WI38 (cell line): ENCODE measurements around the gene UPF2.

Source experiments
- H3K4me3 ChIP-seq: 2 replicates; pipeline ENCODE4 v1.5.1; 2011; ENCODE audit warnings: low read depth, mild to moderate bottlenecking, control low read depth, low read length
- TF ChIP-seq, protein P1 (sequence below): IDR thresholded peaks from 2 replicates; pipeline ENCODE4 v1.5.1; 2012; ENCODE audit warnings: low read depth, mild to moderate bottlenecking, control low read depth, low read length

UPF2 gene

DNA sequence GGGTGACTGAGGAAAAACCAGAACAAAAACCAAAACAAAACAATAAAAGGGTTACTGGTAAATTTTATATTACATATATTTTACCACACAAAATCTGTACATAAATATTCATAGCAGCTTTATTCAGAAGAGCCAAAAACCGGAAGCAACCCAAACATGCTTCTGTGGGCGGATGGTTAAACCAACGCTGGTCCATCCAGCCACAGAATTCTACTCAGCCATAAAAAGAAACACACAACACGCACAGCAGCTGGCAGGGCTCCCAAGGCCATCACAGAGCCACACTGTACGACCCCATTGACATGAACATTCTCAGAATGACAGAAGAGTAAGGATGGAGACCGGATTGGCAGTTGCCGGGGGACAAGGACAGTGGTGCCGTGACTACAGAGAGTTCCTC lies 135.9 kb downstream of the UPF2 start:
- TF ChIP-seq, protein P1, sequence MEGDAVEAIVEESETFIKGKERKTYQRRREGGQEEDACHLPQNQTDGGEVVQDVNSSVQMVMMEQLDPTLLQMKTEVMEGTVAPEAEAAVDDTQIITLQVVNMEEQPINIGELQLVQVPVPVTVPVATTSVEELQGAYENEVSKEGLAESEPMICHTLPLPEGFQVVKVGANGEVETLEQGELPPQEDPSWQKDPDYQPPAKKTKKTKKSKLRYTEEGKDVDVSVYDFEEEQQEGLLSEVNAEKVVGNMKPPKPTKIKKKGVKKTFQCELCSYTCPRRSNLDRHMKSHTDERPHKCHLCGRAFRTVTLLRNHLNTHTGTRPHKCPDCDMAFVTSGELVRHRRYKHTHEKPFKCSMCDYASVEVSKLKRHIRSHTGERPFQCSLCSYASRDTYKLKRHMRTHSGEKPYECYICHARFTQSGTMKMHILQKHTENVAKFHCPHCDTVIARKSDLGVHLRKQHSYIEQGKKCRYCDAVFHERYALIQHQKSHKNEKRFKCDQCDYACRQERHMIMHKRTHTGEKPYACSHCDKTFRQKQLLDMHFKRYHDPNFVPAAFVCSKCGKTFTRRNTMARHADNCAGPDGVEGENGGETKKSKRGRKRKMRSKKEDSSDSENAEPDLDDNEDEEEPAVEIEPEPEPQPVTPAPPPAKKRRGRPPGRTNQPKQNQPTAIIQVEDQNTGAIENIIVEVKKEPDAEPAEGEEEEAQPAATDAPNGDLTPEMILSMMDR, result no peak
- no peak overlapping the region for H3K4me3 ChIP-seq

DNA sequence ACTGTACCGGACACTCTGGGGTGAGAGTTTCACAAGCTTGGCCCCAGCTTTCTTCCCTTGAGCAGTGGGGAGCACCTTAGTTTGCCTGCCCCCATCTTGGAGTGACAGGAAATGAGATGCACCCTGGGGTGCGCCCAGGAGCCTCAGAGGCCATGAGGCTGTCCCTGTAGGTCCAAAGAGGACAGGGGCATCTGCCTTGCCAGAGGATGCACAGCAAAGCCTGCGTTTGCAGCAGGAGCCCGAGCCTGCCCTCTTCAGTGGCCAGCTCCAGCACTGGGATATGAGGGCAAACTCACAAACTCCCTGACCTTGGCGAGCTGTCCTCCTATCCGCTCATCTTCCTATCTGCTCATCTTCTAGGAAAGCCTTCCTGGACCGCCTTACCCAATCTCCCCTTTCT lies 140.0 kb downstream of the UPF2 start:
- H3K4me3 ChIP-seq, result no peak overlapping the region
- TF ChIP-seq, protein P1, result no peak

DNA sequence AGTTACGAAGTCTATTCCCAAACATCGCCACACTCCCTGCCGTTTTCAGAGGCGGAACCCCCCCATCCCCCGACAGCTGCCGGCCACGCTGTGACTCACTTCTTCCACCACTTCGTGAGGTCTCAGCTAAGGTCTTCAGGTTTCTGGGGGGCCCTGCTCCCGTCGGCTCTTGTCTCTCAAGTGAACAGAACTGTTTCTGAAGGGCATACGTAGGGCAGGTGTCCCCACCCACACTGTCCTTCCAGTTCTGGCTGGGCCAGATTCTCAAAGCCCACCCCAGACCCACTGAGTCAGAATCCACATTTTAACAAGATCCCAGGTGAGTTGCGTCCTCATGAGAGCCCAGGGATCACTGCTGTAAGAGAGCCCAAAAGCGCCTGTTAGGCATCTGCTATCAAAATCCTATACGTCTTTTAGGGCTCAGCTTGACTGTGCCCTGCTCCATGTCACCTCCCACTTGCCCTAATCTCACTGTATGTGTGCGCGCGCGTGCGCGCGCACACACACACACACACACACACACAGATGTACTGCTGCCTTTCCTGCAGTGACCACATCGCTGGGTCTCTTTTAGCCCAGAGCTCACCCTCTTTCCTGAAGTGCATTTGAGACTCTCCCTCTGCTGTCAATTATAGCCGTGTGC lies 140.7 kb downstream of the UPF2 start:
- no peak overlapping the region for H3K4me3 ChIP-seq
- TF ChIP-seq, protein P1, result no peak

DNA sequence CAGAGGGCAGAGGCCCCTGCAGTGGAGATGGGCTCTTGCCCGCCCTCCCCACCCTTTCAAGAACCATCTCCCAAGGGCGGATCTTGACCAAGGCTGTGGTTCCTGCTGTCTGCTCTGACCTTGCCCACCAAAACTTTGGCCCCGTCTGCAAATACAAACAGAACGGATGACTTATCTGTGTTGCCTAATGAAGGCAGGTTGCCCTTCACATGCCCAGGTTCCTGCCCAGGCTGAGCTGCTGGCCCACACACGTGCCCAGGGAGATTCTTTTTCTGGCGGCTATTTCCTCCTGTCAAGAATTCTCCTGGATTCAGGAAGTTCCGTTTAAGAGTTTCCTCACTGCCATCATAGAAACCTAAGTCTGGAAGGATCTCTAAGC lies 141.2 kb downstream of the UPF2 start:
- no peak overlapping the region for H3K4me3 ChIP-seq
- TF ChIP-seq, protein P1, result no peak

DNA sequence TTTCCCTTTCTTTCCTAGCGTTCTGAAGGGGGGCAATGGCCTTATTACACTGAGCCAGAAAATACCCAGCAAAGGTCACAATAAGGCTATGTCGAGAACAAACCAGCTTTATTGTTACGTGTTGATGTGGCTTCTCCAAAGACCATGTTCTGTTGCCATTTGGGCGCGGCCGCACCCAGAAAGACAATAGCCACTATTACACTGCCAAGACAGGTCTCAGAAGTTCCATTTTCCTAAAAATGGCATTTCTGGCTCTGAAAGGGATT lies 141.6 kb downstream of the UPF2 start:
- no peak overlapping the region for H3K4me3 ChIP-seq
- TF ChIP-seq, protein P1, result no peak

DNA sequence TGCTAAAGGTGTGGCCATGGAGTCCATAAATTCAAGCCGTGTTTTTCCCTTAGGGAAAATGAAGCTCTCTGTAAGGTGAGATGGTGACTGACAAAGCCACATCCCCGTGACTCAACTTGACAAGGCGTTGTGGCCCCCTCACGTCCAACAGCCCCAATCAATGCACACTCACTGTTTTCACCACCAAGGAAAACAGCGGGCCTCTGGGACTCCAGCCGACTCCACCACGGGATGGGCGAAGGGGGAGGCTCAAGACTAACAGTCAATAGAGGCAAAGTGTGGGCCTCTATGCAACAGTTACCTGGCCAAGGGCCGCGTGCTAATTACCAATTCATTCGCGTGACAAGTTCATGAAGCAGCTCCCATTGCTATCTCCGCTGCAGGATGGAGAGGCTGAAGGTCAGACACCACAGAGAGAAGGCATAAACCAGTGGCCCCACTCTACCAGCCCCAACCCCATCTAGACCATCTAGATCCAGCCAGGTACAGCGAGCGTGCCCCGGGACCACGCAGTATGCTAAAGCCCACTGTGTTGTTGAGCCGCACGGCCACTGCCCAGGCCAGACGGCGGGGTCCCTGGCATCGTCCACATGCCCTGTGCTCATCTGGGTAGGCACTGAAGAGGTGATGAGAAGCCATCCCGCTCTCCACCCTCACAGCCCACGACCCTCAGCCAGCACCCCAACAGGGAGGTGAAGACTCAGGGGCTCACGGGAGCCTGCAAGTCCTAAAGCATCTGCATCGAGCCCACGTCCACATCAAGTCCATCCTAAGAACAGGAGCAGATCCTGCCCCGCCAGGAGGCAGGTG lies 143.3 kb downstream of the UPF2 start:
- TF ChIP-seq, protein P1, result no peak
- H3K4me3 ChIP-seq, result no peak overlapping the region

DNA sequence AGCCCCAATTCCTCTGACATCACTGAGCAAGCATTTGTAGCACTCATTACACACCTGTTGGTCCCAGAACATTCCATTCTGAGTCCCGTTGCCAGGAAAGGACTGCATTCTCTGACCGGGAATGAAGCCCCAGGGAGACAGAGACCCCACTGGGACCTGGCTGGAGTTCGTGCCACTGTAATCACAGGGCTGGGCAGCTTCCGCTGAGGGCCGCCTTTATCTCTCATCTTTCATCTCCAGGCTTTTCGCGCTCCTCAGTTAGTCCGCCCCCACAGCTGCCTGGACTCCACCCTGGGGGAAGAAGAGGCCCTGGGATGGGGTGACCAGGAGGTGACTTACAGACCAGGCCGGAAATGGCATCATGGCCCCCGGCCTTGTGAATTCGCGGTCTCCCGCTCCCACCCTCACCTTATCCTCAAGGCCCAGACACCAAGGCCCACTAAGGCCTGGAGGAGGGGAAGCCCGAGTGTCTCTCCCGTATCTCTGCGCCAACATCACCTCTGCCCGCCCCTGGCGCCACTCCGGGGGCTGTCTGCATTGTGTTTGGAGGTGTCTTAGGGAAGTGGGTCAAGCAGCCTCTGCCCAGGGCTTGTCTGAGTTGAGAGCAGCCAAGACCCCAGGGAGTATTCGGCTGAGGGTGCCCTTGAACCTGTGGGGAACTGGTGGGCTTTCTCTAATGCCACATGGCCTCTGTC lies 144.1 kb downstream of the UPF2 start:
- no peak overlapping the region for H3K4me3 ChIP-seq
- TF ChIP-seq, protein P1, result no peak
